Measurements from ENCODE around the gene STK39.

GRCh38 chr2:168059758-168060157 lies 187.6 kb downstream of the STK39 start:
- TF ChIP-seq CTCF (IDR thresholded peaks at IDR 0.05; ENCODE audit: insufficient read depth, low read length) = no peak
- TF ChIP-seq REST (IDR thresholded peaks at IDR 0.05; ENCODE audit: insufficient replicate concordance, low read depth) = no peak

Data from HL-60 (cell line).